AG04450 (cell line): ENCODE results near the gene MPRIP. TPM values are rescaled to one million over a fixed set of nuclear protein-coding genes. Genes with fewer than 3 reads are reported as not detected.

Experiments
- CTCF ChIA-PET: fragments of 300-600, 350-600 bp; formaldehyde crosslinking; extraction: SDS; loops from one replicate; lab custom pipeline; 2022; ENCODE audit warnings: antibody characterized with exemption, inconsistent platforms; lab: Charles Lee
- POLR2A ChIA-PET: fragments of 350-600 bp; formaldehyde crosslinking; extraction: SDS; loops from one replicate; lab custom pipeline; 2021; ENCODE audit warnings: antibody characterized with exemption, inconsistent platforms; lab: Yijun Ruan, JAX
- DNase-seq: peaks from one replicate; pipeline ENCODE4 v3.0.0-alpha.2; 2011; ENCODE audit warnings: low read depth, low spot score
- H3K27ac ChIP-seq: one replicate; pipeline ENCODE4 v1.5.1; 2012; ENCODE audit warnings: low read depth, low read length, control low read depth
- H3K27me3 ChIP-seq: one replicate; pipeline ENCODE4 v1.6.0; 2012; ENCODE audit warnings: low read length; ENCODE audit not compliant: control insufficient read depth, insufficient read depth
- H3K4me3 ChIP-seq: 2 replicates; pipeline ENCODE4 v1.5.1; 2011; ENCODE audit warnings: mild to moderate bottlenecking, low read depth, low read length, control low read depth
- H3K9me3 ChIP-seq: 2 replicates; pipeline ENCODE4 v1.5.1; 2012; ENCODE audit warnings: low read length; ENCODE audit not compliant: control insufficient read depth, insufficient read depth
- CTCF ChIP-seq: IDR thresholded peaks from 2 replicates; pipeline ENCODE4 v1.5.1; 2011; ENCODE audit warnings: low read depth, low read length, control low read depth, inconsistent platforms
- polyA plus RNA-seq: library from polyadenylated mRNA; depleted of rRNA; stranded (reverse); fragments of >200 nt; gene quantifications from 2 replicates; pipeline ENCODE4 v1.2.3, GENCODE V29; 2011

MPRIP gene
- polyA plus RNA-seq, 1 experiment, result 95.0 TPM

- Histone ChIP-seq H3K27ac (peak overlapping the region; percentile 1), H3K9me3 (no peaks in the 10 kb centered on the region), H3K27me3 (no peaks in the 10 kb centered on the region), H3K4me3 (no peak overlapping the region)
- TF ChIP-seq CTCF, result no peak
- no peak for DNase-seq
- POLR2A ChIA-PET, result interaction anchor here (0.6 kb wide), 1 partner anchor 713 kb away, joined by 4 read pairs; the partner anchor contains the start of gene UBB
- CTCF ChIA-PET, result interaction anchor here (0.8 to 1.5 kb wide), 2 partner anchors 15 to 48 kb away, joined by 3 read pairs; no protein-coding TSS in a partner anchor
Measured at GRCh38 chr17:17093764-17094163, 51.5 kb downstream of the MPRIP start.

- TF ChIP-seq CTCF, result no peak
- POLR2A ChIA-PET, result no interaction called here
- no peak for DNase-seq
- no peak overlapping the region for H3K4me3 ChIP-seq
- H3K9me3 ChIP-seq, result no peaks in the 10 kb centered on the region
- no peaks in the 10 kb centered on the region for H3K27me3 ChIP-seq
- CTCF ChIA-PET, result no interaction called here
- peak overlapping the region; percentile 59 for H3K27ac ChIP-seq
Measured at GRCh38 chr17:17096438-17097178, 54.4 kb downstream of the MPRIP start.

DNA sequence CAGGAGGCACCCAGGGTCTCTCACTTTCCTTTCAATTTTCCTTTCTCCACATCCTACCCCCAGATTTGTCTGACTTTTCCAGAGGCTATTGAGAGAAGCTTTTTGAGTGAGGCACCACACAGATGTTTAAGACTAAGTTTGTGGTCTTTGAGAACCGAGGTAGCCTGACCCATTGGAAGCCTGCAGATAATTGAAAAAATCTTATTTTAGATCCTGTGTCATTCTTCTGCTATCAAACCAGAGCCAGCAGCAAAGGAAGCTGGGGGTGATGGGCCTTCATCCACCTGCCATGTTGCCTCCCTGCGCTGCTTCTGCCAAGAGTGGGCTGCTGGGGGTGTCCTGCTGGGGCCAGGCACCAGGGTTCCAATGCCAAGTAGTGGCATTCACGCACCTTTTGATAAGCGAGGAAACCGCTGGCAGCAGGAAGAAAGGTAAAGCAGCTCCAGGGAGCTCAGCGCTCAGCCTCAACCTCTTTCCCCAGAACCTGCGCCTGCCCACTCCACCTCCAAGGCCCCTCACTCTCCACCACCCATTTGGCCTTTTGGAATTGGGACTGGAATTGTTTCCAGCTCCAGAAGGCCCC lies 55.6 kb downstream of the MPRIP start:
- no peak for TF ChIP-seq CTCF
- ChIA-PET CTCF (interaction anchor here (0.6 kb wide), 1 partner anchor 99 kb away, joined by 4 read pairs; no protein-coding TSS in a partner anchor), POLR2A (interaction anchor here (0.7 to 1.8 kb wide), 2 partner anchors 10 to 77 kb away, joined by 3 to 13 read pairs; no protein-coding TSS in a partner anchor)
- Histone ChIP-seq H3K4me3 (no peak overlapping the region), H3K27ac (no peak overlapping the region), H3K27me3 (no peaks in the 10 kb centered on the region), H3K9me3 (no peaks in the 10 kb centered on the region)
- no peak for DNase-seq

DNA sequence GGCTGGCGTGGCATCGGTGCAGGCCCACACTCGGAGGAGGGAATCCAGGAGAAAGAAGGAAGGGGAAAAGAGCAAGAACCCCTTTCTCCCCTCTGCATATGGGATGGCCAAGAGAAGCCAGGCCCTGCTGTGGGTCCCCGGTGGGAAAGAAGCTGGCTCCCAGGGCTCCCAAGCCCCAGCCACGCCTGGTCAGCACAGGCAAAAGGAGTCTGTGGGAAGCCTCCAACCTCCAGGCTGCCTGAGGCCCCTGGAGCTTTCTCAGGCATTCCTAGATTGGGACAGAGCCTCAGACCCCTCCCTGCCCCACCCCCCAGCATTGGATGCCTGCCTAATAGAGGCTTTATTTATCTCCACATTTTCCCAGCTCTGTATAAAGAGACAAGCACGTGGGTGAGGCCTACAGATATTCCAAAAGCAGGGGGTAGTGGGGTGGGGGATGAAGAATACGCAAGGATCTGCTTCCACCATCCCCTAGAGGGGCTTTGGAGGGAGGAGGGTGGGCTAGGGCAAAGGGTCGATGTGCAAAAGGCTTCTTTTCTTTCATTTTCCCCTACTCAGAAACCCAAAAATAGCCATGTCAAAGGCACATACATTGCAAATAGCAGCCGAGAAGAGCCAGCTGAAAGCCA lies 56.4 kb downstream of the MPRIP start:
- no peak overlapping the region for H3K27ac ChIP-seq
- no peaks in the 10 kb centered on the region for H3K9me3 ChIP-seq
- DNase-seq, result no peak
- no peaks in the 10 kb centered on the region for H3K27me3 ChIP-seq
- ChIA-PET POLR2A (interaction anchor here (1.1 to 1.8 kb wide), 2 partner anchors 9 to 25 kb away, joined by 4 to 13 read pairs; no protein-coding TSS in a partner anchor), CTCF (interaction anchor here (1.1 kb wide), 1 partner anchor 43 kb away, joined by 6 read pairs; no protein-coding TSS in a partner anchor)
- no peak overlapping the region for H3K4me3 ChIP-seq
- no peak for TF ChIP-seq CTCF
